GM18867 (cell line): ENCODE results near the gene APBB2.
"Not testable (repeated sequence)": the region's sequence is repeated elsewhere in the genome, so short reads cannot be mapped to it uniquely, and the experiment has no call there.

Experiments used
- ATAC-seq: cut with Tn5 transposase; IDR thresholded peaks from one replicate; pipeline ENCODE4 v1.9.1; 2021; ENCODE audit warnings: mild to moderate bottlenecking, moderate library complexity; ENCODE audit not compliant: unreplicated experiment

Gene APBB2

DNA sequence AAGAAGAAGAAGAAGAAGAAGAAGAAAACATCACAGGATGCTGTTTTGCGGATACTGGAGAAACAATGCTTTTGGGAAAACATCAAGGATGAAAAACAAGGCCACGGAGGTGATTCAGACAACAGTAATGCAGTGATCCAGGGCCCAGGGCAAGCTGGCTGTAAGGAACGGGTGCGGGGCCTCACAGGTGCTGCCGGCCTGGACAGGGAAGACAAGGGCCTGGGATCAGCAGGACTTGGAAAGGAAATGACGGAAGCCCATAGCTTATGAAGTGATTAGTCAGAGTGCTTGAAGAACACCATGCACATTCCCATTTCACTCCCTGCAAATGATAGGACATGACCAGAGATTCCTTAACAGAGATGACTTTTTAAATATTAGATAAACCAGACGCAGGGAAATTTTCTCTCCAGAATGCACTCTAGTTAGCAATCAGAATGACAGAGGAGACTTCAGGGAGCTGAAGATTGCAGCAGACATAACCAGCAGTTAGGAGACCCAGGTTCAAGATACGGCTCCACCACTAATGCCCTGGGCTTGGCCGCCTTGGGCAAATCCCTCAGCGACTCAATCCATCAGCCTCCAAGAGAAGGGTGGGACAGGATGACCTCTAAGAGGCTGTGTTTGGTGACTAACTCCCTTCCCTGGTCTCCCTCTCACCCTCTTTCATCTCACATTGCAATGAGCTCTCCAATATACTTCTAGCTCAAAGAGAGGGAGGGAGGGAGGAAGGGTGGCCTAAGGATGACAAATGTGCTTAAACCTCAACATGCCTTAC lies 54.1 kb downstream of the APBB2 start:
- ATAC-seq, result no peak

GRCh38 chr4:41158756-41159155 lies 55.6 kb downstream of the APBB2 start:
- no peak for ATAC-seq

GRCh38 chr4:41158274-41158673 lies 56.1 kb downstream of the APBB2 start:
- ATAC-seq, result no peak

GRCh38 chr4:41157009-41157408 lies 57.3 kb downstream of the APBB2 start:
- no peak for ATAC-seq

DNA sequence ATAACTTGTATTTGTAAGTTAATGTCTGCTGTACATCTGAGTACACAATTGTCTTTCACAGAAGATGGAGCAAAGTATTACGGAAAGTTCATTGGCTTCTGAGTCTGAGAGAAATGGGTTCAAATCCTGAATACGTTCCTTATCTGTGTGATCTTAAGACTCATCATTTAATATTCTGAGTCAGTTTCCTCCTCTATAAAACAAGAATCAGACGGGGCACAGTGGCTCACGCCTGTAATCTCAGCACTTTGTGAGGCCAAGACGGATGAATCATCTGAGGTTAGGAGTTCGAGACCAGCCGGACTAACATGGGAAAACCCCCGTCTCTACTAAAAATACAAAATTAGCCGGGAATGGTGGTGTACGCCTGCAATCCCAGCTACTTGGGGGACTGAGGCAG lies 57.8 kb downstream of the APBB2 start:
- ATAC-seq, result no peak

- ATAC-seq, result no peak
These were observed 59.0 kb downstream of the APBB2 start for GRCh38 chr4:41155194-41155830.

GRCh38 chr4:41154814-41155177 lies 59.5 kb downstream of the APBB2 start:
- ATAC-seq, result no peak

DNA sequence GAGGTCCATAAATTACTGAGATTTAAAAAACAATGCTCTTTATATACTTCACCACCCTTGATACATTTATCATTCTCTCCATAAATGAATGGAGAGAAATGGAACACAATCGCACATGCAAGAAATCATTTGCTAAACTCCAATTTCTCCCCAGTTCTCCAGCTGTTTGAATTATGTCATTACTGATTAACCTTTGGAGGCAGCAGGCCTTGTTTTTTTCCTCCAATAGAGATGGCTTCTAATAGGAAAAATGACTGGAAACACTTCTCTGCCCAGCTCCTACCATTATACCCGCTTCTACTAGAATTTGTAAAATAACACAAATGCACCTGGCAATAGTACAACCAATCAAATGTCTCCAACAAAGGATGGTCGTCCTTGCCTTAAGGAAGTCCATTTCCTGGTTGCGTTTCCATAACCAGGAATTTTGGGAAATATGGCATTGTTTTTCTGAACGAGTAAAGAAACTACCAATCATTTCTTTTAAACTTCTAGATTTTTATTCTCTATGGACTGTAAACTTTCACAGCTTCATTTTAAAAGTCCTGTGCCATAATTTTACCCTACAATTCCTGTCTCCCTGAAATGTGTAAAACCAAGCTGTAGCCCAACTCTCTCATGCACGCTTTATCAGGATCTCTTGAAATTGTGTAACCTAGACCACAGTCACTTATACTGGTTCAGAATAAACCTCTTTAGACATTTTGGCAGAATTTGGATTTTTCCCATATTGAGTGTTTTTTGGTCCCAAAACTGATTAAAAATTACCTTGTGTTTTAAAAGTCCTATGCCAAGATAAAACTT lies 60.1 kb downstream of the APBB2 start:
- ATAC-seq, result no peak

GRCh38 chr4:41150401-41150800 lies 63.9 kb downstream of the APBB2 start:
- ATAC-seq, result no peak

DNA sequence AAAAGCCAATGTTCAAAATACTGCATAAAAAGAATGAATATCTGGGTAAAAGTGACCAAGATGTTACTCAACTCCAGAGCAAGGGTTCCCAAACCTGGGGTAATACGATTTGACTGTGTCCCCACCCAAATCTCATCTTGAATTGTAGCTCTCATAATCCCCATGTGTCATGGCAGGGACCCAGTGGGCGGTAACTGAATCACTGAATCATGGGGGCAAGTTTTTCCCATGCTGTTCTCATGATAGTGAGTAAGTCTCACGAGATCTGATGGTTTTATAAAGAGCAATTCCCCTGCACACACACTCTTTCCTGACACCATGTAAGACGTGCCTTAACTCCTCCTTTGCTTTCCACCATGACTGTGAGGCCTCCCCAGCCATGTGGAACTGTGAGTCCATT lies 64.8 kb downstream of the APBB2 start:
- not testable (repeated sequence) for ATAC-seq

DNA sequence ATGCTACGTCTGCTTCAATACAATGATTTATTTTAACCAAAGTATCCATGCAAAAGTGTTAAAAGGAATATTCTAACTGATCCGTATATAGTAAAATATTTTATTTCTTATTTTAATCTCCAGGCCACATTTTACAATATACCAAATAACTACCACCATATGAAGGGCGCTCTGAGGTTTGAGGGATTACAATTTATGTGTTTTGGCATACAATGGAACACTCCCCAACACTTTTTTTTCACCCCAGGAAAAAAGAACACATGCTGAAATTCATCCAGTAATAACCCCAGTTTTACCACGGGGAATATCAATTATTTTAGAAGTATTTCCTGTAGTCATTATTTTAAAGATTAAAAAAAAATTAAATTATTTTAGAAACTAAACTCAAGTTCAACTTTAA lies 65.4 kb downstream of the APBB2 start:
- ATAC-seq, result no peak

DNA sequence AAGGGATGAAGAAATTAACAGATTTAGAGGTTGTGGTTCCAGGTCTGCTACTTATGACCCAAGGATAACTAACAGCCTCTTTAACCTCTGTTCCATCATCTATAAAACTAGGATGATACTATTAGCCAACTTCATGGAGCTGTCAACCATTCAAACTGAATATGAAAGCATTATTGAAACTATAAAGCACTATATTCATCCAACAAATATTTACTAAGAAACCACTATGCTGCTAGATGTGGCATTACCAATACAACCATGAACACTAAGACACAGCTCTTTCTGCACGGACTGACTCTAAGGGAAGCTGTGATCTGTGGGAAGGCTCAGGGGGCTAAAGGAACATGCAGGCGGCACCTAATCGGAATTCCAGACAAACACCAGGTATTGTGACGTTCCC lies 66.0 kb downstream of the APBB2 start:
- no peak for ATAC-seq

DNA sequence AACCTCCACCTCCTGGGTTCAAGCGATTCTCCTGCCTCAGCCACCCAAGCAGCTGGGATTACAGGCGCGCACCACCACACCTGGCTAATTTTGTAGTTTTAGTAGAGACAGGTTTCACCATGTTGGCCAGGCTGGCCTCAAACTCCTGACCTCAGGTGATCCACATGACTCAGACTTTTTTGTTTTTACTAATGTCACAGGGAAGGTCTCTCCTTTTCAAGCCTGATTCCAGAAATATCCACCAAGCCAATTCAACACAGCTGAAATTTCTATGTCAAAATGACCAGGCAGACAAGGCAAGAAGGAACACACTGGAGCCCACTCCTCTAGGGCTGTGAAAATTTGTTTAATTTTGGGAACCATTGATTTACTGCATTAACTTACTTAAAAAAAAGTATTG lies 66.8 kb downstream of the APBB2 start:
- ATAC-seq, result not testable (repeated sequence)

DNA sequence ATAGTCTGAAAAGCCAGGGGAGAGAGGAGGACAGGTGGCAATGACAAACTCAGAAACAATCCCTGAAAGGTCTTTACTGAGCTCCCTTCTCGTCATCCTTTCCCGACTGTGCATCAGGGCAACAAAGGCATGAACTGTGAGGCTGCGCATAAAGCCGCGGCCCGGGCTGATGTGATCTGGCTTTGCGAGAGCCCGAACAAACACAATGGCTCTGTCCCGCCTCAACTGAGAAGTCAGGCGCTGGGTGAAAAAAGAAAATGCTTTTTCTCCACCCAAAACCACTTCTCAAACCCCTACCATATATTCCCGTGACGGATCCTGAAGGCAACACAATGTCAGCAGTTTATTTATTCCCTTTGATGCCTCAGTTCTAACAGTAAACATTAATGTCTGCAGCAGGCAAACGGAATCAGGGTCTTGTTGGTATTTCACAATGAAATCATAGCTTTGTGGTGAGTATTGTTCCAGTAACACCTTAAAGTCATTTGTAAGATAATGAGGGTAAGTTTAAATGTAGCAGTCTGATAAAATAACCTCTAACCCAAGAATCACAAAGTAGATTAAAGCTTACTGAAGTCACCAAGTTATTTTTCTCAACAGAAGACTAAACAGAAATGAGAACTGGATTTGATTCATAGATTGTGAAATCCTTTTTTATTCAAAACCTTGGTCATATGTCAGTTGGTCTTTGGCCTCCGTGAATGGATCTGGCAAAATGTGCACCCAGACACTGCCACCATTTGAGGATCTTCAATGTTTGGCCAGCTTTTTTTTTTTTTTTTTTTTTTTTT lies 67.4 kb downstream of the APBB2 start:
- ATAC-seq, result no peak

DNA sequence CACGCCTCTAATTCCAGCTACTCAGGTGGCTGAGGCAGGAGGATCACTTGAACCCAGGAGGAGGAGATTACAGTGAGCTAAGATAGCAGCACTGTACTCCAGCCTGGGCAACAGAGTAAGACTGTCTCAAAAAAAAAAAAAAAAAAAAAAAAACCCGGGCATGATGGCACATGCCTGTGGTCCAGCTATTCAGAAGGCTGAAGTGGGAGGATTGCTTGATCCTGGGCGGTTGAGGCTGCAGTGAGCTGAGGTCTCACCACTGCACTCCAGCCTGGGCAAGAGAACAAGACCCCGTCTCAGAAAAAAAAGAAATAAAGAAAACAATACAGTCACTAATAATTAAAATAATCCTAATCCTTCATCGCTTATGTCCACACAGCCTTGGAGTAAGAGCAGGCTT lies 68.1 kb downstream of the APBB2 start:
- ATAC-seq, result no peak

DNA sequence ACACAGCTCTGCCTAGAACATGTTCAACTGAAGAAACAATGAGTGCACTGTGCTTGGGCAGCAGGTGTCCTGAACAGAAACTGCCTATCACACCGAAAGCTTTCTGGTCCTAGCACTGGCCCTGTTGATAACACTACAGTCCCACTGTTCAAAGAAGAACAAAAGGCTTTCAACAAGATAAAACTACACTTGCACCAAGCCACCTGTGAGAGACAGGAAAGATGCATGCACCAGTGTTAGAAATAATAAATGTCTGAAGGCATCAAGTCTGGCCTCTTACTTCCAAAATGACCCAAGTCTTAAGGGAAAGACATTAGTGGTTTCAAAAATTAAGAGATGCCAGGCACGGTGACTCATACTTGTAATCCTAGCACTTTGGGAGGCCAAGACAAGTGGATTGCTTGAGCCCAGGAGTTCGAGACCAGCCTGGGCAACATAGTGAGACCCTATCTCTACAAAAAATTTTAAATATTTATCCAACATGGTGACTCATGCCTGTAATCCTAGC lies 68.7 kb downstream of the APBB2 start:
- ATAC-seq, result peak; percentile 73

DNA sequence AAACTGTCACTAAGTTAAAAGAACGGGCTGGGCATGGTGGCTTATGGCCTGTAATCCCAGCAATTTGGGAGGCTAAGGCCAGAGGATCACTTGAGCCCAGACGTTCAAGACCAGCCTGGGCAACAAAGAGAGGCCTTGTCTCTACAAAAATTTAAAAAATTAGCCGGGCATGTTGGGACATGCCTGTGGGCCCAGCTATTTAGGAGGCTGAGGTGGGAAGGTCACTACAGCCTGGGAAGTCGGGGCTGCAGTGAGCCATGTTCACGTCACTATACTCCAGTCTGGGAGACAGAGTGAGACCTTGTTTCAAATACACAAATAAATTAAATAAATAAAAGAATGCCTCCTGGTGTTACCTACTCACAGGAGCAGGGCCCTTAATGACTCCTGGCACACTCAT lies 69.5 kb downstream of the APBB2 start:
- no peak for ATAC-seq

GRCh38 chr4:41144040-41144379 lies 70.3 kb downstream of the APBB2 start:
- no peak for ATAC-seq

DNA sequence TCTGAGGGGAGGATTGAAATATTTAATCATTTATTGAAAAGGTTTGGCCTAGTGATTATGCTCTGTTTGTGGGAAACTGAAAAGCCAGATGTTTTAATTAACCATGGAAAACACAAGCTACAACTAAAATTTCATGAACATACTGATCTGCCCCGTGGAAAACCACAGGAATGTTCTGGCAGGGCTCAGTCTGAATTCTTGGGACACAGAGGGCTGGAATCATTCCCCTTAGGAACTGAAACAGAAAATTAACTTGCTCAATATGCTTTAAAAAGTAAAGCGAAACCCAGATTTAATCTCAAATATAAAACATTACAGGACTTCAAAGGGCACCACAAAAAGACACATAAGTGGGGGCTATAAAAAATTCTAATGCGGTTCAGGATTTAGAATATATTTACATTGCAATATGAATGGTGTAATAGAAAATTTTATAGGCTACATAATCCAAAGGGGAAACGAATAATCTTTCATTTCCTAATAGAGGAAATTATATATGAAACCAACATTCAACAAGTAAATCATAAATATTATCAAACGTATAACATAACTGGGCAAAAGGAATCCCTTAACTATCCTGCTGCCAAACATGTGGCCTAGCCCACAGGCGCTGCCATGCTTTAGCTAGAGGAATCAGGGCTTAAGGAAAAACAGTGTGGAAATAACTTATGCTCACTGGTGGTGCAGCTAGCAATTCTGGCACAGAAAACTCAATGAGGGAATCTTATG lies 70.9 kb downstream of the APBB2 start:
- ATAC-seq, result no peak
